GM21381 (cell line): ENCODE results near the gene TNNT2.

Experiments
- ATAC-seq: cut with Tn5 transposase; IDR thresholded peaks from one replicate; pipeline ENCODE4 v1.9.1; 2021; ENCODE audit warnings: mild to moderate bottlenecking, moderate library complexity; ENCODE audit not compliant: unreplicated experiment

The TNNT2 gene

DNA sequence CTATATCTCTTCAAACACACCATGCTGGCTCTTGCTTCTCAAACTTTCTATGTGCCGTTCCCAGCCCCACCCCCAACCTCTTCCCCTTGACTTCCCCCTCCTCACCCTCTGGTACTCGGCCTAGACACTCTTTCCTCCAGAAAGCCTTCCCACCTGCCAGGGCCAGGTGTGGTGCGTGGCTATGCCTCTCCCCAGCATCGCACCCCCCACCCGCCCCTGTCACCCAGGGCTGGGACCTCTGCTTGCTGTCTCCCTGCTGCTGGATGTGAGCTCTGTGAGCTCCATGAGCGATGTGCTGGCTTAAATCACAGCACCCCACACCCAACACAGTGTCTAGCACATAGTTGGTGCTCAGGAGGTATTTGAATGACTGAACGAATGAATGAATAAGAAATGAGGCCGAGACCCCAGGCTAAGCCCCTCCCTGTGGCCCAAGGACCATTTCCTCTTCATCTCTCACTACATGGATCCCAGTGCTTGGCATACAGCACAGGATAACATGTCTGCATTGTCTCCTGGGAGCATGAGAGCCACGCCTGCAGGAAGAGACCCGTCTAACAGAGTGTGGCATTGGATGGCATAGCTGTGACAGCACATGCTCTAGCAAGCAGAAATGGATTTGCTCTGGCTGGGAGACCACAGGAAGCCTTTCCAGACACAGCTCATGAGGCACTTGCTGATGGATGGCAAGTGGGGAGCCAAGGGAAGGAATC lies 19.7 kb downstream of the TNNT2 start:
- no peak for ATAC-seq

- ATAC-seq: no peak
Observed at GRCh38 chr1:201357211-201357610, 20.3 kb downstream of the TNNT2 start.

- no peak for ATAC-seq
Observed at GRCh38 chr1:201356701-201357100, 20.8 kb downstream of the TNNT2 start.

DNA sequence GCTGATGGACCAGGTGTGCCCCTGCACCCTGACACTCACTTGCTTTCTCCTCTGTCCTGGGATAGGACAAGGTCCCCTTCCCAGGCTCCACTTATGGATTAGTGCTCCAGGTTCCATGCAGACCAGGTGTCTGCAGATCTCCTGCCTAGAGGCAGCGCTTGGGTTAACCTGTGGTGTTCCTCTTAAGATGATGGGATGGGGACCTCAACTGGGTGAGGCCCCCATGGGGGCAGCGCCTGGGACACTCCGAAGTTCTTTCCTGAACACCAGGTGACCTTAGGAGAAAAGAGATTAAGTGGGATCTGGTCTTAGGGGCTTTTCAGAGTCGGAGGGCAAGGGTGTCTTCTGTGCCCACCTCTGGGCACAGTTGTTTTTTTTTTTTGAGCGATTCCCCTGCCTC lies 21.2 kb downstream of the TNNT2 start:
- no peak for ATAC-seq

DNA sequence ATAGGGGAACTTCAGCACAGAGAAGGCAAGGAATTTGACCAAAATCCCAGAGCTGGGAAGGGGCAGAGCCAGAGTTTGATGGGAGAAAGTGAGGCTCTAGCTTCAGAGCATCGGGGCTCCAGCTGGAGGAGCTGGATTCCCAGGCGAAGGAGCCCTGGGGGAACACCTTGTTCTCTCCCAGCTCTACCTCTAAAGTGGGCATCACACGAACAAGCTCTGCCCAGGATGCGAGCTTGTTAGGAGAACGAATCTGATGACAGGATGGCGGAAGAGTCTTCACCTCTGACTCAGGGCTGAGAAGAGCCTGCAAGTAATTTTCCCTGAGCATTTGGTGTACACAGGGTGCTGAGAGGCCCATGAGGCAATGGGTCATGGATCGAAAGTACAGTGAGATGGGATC lies 22.0 kb downstream of the TNNT2 start:
- ATAC-seq: no peak

DNA sequence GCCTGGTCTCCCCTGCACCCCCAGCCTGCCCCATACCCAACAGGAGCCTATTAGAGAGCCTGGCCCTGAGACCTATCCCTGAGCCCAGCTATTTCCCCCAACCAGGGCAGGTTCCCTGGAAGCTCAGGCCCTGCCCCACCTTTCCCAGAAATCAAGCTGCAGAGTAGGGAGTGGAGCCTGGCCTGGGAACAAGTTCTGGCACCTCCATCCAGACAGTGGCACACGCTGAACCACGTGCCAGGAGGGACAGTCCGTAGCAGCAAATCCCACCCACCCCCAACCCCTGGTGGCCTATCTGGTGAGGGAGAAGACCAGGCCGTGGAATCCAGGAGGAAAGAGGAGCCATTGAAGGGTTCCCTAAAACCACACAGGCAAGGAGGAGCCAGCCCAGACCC lies 22.6 kb downstream of the TNNT2 start:
- ATAC-seq: no peak

DNA sequence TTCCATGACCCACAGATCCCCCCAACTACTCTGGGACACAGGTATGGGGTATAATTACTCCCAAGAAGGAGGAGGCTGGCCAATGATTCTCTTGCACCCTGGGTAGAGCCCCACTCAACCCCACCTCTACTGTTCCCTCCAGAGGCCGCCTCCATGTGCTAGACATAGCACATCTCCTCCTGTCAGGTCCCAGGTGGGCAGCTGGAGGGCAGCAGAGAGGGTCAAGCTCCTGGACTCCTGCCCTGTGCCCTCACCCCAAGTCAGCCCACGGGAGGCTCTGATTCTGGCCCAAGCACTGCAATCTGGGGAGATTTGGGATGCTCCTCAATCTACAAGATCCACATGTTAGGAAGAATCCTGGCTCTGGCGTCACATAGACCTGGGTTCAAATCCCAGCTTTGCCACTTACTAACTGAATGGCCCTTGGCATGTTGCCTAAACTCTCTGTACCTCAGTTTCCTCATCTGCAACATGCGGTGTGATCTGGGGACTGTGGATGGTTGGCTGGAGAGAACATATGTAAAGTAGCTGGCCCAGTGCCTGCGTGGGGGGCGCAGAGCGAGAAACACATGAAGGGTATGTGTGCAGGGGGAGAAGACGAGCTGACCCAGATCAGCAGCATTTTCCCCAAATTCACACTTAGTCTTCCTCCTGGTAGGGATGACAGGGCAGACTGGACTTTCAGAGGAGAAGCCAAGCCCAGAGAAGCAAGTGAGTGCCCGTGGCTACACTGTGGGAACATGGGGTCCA lies 23.2 kb downstream of the TNNT2 start:
- no peak for ATAC-seq

DNA sequence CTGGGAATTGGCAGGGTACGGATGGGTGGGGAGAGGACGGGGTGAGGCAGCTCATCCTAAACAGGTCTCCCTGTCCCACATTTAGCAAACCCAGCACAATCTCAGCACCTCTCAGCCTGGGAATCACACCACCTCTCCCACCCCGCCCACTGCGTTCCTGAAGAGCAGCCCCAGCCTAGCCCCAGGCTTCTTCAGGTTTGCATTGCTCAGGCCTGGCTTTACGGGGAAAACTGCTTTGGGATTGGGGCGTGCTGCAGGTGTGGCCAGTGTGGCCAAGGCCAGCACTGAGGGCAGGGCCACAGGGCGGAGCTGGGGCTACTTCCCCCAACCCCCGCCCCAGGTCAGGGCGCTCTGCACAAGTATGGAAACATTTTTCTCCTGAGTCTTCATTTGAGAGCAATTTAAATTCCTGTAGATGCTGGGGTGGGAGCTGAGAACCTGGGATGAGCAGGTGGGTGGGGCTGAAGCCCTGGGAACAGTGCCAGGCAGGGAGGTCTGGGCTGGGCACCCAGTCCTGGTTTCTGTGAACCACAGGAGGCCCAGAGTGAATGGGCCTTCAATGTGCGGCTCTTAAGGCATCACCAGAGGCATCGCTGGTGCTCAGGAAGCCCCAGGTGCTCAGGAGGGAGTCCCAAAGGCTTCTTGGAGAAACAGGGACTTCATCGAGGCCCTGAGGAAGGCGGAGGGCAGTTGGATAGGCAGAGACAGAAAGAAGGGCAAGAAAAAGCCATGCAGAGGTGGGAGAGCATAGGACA lies 24.1 kb downstream of the TNNT2 start:
- no peak for ATAC-seq

DNA sequence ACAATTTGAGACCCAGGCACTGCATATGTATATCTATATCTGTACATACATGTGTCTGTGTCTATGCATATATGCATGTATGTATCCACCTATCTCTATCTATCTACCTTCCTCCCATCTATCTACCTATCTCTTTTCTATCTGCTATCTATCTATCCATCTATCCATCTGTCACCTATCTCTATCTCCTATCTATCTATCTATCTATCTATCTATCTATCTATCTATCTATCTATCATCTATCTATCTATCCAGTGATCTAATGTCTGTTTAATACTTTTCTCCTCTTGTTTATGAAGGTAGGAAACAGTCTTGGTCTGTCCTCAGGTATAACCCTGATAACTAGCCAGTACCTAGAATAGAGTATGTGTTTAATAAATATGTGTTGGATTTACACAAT lies 25.9 kb downstream of the TNNT2 start:
- no peak for ATAC-seq

- no peak for ATAC-seq
Observed at GRCh38 chr1:201350884-201351283, 26.6 kb downstream of the TNNT2 start.

GRCh38 chr1:201350361-201350725 lies 27.1 kb downstream of the TNNT2 start:
- ATAC-seq: no peak

GRCh38 chr1:201349092-201349491 lies 28.4 kb downstream of the TNNT2 start:
- ATAC-seq: no peak

- no peak for ATAC-seq
Observed at GRCh38 chr1:201348211-201348566, 29.3 kb downstream of the TNNT2 start.

DNA sequence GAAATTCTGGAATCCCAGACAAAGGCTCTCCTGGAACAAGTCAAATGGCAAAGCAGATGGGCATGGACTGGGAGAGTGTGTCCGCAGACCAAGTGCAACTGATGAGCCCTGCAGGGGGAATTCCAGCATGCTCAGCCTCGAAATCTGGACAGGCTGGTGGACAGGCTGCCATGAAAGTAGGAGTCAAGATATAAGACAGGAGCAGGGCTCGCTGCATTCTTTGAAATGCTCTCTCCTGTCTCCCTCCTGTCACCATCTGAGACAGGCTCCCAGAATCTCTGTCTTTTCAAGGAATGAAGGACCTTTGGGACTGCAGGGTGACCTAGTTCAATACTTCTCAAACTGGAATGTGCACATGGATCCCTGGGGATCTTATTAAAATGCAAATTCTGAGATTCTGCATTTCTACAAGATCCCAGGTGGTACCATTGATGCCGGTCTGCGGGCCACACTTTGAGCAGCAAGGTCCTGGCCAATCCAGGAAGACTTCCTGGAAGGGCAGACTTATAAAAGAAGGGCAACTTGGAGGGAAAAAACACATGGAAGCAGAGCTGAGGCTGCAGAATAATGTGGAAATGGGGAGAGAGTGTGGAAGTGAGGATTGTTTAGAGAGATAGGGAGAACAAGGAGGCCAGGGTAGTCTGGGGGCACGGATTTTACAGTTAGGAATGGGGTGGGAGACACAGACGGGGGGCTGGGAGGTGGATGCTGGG lies 29.8 kb downstream of the TNNT2 start:
- no peak for ATAC-seq

GRCh38 chr1:201346987-201347386 lies 30.5 kb downstream of the TNNT2 start:
- no peak for ATAC-seq

GRCh38 chr1:201346337-201346939 lies 31.0 kb downstream of the TNNT2 start:
- ATAC-seq: no peak

DNA sequence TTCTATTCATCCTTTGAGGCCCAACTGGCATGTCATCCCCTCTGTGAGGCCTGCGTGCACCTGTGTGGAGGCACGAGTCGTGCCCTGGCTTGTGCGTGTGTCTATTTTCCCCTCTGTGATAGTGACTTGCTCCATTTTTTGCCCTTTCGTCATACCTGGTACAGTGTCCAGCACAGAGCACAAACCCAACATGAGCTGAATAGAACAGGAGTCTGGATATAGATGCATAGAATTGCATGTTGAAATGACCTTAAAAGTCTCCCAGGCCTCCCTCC lies 32.5 kb downstream of the TNNT2 start:
- no peak for ATAC-seq

DNA sequence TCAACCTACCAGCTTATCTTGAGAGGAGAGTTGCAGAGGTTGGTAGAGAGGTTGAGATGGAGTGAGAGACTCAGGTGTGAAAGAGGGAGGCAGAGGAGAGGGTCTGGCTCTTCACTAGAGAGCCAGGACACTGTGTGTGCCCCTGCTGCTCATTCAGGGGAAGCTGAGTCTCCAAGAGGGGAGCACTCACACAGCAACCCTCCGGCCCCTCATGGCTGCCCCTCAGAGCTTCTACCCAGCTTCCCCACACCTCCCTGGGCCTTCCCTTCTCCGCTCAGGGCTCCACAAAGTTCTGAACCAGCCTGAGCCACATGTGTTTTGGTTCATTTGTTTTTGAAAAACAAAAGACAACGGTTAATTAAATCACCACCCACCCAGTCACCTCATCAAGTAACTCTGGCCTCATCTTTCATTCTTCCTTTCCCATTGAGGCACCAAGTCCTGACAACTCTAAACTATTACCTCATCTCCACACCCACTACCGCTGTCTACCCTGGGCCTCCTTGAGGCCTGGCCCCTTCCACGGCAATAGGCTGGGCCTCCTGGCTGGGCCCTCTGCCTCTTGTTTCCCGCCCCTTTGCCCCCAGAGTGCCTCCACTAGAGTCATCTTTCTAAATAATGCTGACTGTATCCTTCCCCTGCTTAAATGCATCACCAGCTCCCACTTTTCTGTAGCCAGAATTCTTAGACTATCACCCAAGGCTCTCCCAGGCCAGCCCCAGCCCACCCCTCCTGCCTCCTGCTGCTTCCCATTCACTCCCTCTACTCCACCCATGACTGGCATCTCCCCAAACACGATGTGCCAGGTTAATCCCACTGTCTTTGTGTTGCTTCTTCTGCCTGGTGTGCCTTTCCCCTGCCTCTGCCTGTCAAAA lies 33.0 kb downstream of the TNNT2 start:
- ATAC-seq: no peak

DNA sequence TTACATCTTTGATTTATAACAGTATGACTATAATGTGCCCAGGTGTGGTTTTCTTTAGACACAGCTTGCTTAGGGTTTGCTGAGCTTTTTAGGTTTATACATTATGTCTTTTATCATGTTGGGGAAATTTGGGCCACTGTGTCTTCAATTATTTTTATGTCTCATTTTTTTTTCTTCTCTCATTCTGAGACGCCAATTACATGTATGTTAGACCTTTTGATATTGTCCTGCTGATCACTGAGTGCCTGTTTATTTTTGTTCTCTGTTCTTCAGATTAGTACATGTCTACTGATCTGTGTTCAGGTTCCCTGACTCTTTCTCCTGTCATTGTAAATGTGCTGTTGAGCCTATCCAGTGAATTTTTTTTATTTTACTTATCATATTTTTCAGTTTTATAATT lies 36.1 kb downstream of the TNNT2 start:
- no peak for ATAC-seq

- ATAC-seq: no peak
Observed at GRCh38 chr1:201336711-201337450, 40.6 kb downstream of the TNNT2 start.
